Ovary (tissue), 3 donors: ENCODE data around the gene TMEM214.

Source experiments
- POLR2A ChIP-seq: fragments of 450-650 bp; IDR thresholded peaks from one replicate; pipeline ENCODE4 v1.6.1; 2017; ENCODE audit warnings: antibody characterized with exemption, mild to moderate bottlenecking, moderate library complexity
- TF ChIP-seq, protein P1 (sequence below), 3 donors: fragments of 450-650 bp in 2 of 3; fragments of 200-600 bp in 1 of 3; IDR thresholded peaks; one replicate each; pipeline versions ENCODE4 v1.5.1 to v1.8.0; 2016 to 2022; ENCODE audit warnings: antibody characterized with exemption in 3 of 3, mild to moderate bottlenecking in 1 of 3
- donor health status: DM: no; HTN: no; CAD: no.

- TF ChIP-seq, protein P1, sequence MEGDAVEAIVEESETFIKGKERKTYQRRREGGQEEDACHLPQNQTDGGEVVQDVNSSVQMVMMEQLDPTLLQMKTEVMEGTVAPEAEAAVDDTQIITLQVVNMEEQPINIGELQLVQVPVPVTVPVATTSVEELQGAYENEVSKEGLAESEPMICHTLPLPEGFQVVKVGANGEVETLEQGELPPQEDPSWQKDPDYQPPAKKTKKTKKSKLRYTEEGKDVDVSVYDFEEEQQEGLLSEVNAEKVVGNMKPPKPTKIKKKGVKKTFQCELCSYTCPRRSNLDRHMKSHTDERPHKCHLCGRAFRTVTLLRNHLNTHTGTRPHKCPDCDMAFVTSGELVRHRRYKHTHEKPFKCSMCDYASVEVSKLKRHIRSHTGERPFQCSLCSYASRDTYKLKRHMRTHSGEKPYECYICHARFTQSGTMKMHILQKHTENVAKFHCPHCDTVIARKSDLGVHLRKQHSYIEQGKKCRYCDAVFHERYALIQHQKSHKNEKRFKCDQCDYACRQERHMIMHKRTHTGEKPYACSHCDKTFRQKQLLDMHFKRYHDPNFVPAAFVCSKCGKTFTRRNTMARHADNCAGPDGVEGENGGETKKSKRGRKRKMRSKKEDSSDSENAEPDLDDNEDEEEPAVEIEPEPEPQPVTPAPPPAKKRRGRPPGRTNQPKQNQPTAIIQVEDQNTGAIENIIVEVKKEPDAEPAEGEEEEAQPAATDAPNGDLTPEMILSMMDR (IDR thresholded peaks at IDR 0.05) = no peak
- TF ChIP-seq POLR2A = no peak
Measured at GRCh38 chr2:27009716-27010115, 23.0 kb upstream of the TMEM214 start.
